ENCODE measurements around the gene RAD51B. TPM values are rescaled to one million over a fixed set of nuclear protein-coding genes. Genes with fewer than 3 reads are reported as not detected.

Gene RAD51B
- total RNA-seq, 6 donors from 2014 or later = 10.6 to 63.9 (median 18.4) TPM

DNA sequence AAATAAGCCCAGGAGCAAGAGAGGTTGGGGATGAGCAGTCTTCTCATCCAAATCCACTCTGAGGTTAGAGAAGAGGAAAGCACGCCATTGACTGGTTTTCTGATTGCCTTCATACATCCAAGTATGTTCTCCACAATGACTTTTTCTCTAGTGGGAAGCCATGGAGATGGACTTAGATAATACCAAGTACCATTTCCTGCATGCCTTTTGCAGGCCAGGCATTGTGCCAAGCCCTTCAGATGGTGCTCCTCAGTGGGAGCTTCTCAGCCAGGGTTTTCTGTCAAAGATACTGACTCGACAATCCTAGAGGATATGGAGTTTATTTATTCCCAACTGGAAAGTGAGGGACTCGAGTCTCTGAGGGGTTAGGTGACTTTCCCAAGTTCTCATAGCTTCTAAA is 755.3 kb downstream of the RAD51B start:
- Histone ChIP-seq H3K27ac (peak overlapping the region in 3 of 4 donors; percentile 61 to 82 (median 75)), H3K36me3 (no peaks in the 10 kb centered on the region), H3K9me3 (no peaks in the 10 kb centered on the region), H3K27me3 (no peaks in the 10 kb centered on the region), H3K4me1 (peaks cover 37 to 55% (median 47%) of the 10 kb centered on the region in 4 donors), H3K4me3 (no peak overlapping the region)
- 47 to 51% methylated on average over 3 of the region's 3 CpGs for WGBS, 2 donors
- TF ChIP-seq POLR2A (IDR thresholded peaks at IDR 0.05) = no peak
- TF ChIP-seq, protein P1, sequence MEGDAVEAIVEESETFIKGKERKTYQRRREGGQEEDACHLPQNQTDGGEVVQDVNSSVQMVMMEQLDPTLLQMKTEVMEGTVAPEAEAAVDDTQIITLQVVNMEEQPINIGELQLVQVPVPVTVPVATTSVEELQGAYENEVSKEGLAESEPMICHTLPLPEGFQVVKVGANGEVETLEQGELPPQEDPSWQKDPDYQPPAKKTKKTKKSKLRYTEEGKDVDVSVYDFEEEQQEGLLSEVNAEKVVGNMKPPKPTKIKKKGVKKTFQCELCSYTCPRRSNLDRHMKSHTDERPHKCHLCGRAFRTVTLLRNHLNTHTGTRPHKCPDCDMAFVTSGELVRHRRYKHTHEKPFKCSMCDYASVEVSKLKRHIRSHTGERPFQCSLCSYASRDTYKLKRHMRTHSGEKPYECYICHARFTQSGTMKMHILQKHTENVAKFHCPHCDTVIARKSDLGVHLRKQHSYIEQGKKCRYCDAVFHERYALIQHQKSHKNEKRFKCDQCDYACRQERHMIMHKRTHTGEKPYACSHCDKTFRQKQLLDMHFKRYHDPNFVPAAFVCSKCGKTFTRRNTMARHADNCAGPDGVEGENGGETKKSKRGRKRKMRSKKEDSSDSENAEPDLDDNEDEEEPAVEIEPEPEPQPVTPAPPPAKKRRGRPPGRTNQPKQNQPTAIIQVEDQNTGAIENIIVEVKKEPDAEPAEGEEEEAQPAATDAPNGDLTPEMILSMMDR (IDR thresholded peaks at IDR 0.05) = no peak
- ATAC-seq (ENCODE audit: low FRiP score in 2 of 2) = no peak
- DNase-seq = no peak

DNA sequence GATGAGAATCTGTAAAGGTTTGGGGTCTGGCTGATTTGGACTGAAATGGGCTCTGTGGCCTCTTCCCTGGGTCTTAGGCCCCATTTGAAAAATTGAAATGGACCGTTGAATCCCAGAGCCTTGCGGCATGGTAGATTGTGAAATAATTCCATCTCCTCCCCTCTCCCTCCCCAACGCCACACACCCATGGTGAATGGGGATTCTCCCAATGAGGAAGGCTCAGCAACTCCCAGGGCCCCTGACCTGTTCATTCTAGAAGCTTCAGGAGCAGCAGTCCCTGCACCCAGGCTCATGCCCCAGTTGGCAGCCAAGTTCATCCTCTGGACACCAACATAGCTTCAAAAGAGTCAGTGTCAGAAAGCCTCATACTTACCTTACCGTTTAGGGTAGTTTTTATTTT is 755.8 kb downstream of the RAD51B start:
- Histone ChIP-seq H3K36me3 (no peaks in the 10 kb centered on the region), H3K4me3 (no peak overlapping the region), H3K27me3 (no peaks in the 10 kb centered on the region), H3K4me1 (peaks cover 32 to 50% (median 42%) of the 10 kb centered on the region in 4 donors), H3K9me3 (no peaks in the 10 kb centered on the region), H3K27ac (peak overlapping the region in 3 of 4 donors; percentile 61 to 82 (median 75))
- ATAC-seq (ENCODE audit: low FRiP score in 2 of 2) (no peak), DNase-seq (no peak)
- TF ChIP-seq EP300 (IDR thresholded peaks at IDR 0.05) (no peak), POLR2AphosphoS5 (IDR thresholded peaks at IDR 0.05) (no peak), POLR2A (IDR thresholded peaks at IDR 0.05) (no peak)
- TF ChIP-seq, protein P1 (IDR thresholded peaks at IDR 0.05) = no peak
- 83 to 95% methylated on average over 1 to 4 of the region's 4 CpGs for WGBS, 2 donors

DNA sequence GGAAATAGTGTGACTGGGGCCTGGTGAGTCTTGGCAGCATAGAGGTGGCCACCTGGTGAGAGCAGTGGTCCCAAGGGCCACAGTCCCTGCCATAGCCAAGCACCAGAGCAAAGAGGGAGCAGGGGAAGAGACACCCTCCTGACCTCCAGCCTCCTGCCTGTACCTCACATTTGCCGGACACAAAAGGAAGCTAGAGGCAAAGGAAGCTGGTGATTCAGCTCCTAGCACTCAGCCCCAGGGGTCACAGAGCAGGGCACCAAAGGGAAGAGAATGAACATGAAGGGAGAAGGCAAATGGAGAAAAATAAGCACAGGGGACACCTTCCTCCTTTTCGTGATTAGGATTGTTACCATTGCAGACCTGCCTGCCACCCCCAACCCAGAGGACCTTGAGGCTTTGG is 756.5 kb downstream of the RAD51B start:
- Histone ChIP-seq H3K27me3 (no peaks in the 10 kb centered on the region), H3K4me3 (no peak overlapping the region), H3K27ac (peak overlapping the region; percentile 13 to 82 (median 68)), H3K9me3 (no peaks in the 10 kb centered on the region), H3K36me3 (no peaks in the 10 kb centered on the region), H3K4me1 (peaks cover 30 to 44% (median 39%) of the 10 kb centered on the region in 4 donors)
- no peak for TF ChIP-seq POLR2A (IDR thresholded peaks at IDR 0.05)
- ATAC-seq (ENCODE audit: low FRiP score in 2 of 2) (no peak), DNase-seq (no peak)
- 58 to 68% methylated on average over 2 of the region's 2 CpGs for WGBS, 2 donors

DNA sequence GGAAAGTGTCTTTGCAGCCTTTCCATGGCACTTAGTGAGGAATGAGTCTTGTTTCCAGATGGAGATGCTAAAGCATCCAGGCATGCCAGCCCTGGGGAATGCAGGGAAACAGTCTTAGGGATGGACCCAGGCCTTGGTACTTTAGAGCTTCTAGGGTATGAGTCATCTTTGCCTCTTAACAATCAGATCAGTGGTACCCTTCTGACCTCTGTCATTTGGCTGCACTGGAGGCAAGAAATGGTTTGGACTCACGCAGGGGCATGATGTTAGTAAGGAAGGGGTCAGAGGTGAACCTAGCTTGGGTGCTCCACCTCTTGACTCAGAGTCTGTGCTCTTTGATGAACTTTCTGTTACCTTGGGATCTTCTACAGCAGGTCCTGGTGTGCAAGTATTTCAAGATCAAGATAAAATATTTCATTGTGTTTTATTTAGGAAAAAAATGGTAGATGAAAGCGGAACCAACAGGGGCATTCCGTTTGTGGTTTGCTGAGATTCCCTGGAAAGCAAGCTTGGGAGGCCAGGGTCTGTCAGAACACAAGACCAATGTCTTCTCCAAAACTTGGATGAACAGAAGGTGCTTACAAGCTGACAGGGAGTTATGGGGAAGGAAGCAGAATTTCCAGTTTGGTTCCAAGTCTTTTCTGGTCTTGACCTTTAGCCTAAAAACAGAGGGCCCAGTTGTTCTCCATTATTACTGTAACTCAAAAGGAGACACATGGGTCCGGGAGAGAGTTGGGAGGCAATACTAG is 757.1 kb downstream of the RAD51B start:
- Histone ChIP-seq H3K36me3 (no peaks in the 10 kb centered on the region), H3K27ac (peak overlapping the region; percentile 13 to 87 (median 78)), H3K4me3 (no peak overlapping the region), H3K27me3 (no peaks in the 10 kb centered on the region), H3K9me3 (no peaks in the 10 kb centered on the region), H3K4me1 (peaks cover 30 to 42% (median 36%) of the 10 kb centered on the region in 4 donors)
- DNase-seq (no peak), ATAC-seq (ENCODE audit: low FRiP score in 2 of 2) (no peak)
- TF ChIP-seq POLR2A (IDR thresholded peaks at IDR 0.05) (no peak), POLR2AphosphoS5 (IDR thresholded peaks at IDR 0.05) (no peak), EP300 (IDR thresholded peaks at IDR 0.05) (no peak)
- TF ChIP-seq, protein P1 (IDR thresholded peaks at IDR 0.05) = no peak
- WGBS, 2 donors = 86 to 89% methylated on average over 3 to 4 of the region's 4 CpGs

DNA sequence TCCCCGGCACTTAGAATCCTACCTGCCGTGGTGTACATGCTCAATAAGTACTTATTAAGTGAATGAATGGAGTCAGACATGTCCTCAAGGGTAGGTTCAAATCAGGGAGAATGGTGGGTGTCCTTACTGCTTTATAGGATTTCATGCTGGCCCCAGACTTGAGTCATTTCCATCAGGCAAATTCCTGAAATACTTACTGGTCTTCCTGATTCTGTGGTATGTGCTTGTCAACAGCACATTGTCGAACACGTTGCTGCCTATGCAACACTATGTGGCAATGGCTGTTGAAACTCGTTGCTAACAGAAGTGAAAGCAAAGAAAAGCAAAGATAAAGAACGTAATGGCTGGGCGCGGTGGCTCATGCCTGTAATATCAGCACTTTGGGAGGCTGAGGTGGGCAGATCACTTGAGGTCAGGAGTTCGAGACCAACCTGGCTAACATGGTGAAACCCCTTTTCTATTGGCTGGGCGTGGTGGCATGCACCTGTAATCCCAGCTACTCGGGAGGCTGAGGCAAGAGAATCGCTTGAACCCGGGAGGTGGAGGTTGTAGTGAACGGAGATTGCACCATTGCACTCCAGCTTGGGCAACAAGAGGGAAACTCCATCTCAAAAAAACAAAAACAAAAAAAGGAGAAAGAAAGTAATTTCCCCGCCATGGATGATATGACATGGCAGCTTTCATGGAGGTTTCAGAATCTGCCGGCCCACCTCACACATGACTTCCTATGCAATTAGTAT is 758.4 kb downstream of the RAD51B start:
- Histone ChIP-seq H3K27me3 (no peaks in the 10 kb centered on the region), H3K27ac (peak overlapping the region; percentile 75 to 87 (median 80)), H3K36me3 (no peaks in the 10 kb centered on the region), H3K9me3 (no peaks in the 10 kb centered on the region), H3K4me3 (no peak overlapping the region), H3K4me1 (peaks cover 30 to 42% (median 36%) of the 10 kb centered on the region in 4 donors)
- peak; percentile 84 to 85 for ATAC-seq (ENCODE audit: low FRiP score in 2 of 2)
- DNase-seq = peak in 1 of 2 donors; percentile 95
- WGBS, 2 donors = 52 to 66% methylated on average over 16 of the region's 16 CpGs
- TF ChIP-seq EP300 (IDR thresholded peaks at IDR 0.05) (peak in 3 of 4 donors; percentile 82 to 98 (median 87)), POLR2AphosphoS5 (IDR thresholded peaks at IDR 0.05) (peak; percentile 91 to 100), POLR2A (IDR thresholded peaks at IDR 0.05) (peak in 1 of 4 donors; percentile 25)
- TF ChIP-seq, protein P1 (IDR thresholded peaks at IDR 0.05) = no peak

All from upper lobe of left lung (tissue), 6 donors.